Epithelial cell of esophagus (primary cell): Measurements from ENCODE around the gene TEX2.
"Not testable (repeated sequence)": the region's sequence is repeated elsewhere in the genome, so short reads cannot be mapped to it uniquely, and the experiment has no call there.

Experiments used
- DNase-seq: peaks from one replicate; pipeline ENCODE4 v3.0.0; 2010; ENCODE audit warnings: low read depth
- H3K4me3 ChIP-seq: 2 replicates; pipeline ENCODE4 v1.5.1; 2011; ENCODE audit warnings: mild to moderate bottlenecking, low read length, control low read depth
- CTCF ChIP-seq: IDR thresholded peaks from 2 replicates; pipeline ENCODE4 v1.5.1; 2011; ENCODE audit warnings: low read depth, mild to moderate bottlenecking, low read length, control low read depth, inconsistent platforms; ENCODE audit not compliant: insufficient read depth; ENCODE audit errors: missing control alignments

The TEX2 gene

GRCh38 chr17:64226132-64226531 lies 36.9 kb downstream of the TEX2 start:
- no peak for TF ChIP-seq CTCF
- DNase-seq: no peak
- H3K4me3 ChIP-seq: no peak overlapping the region

- H3K4me3 ChIP-seq: no peak overlapping the region
- TF ChIP-seq CTCF: no peak
- DNase-seq: no peak
Observed at GRCh38 chr17:64225410-64225809, 37.6 kb downstream of the TEX2 start.

- TF ChIP-seq CTCF: no peak
- H3K4me3 ChIP-seq: no peak overlapping the region
- no peak for DNase-seq
Observed at GRCh38 chr17:64223931-64224629, 39.0 kb downstream of the TEX2 start.

- TF ChIP-seq CTCF: no peak
- no peak overlapping the region for H3K4me3 ChIP-seq
- no peak for DNase-seq
Observed at GRCh38 chr17:64223283-64223682, 39.8 kb downstream of the TEX2 start.

- DNase-seq: no peak
- no peak for TF ChIP-seq CTCF
- H3K4me3 ChIP-seq: no peak overlapping the region
Observed at GRCh38 chr17:64221679-64222078, 41.4 kb downstream of the TEX2 start.

GRCh38 chr17:64220604-64221003 lies 42.5 kb downstream of the TEX2 start:
- not testable (repeated sequence) for H3K4me3 ChIP-seq, DNase-seq

- TF ChIP-seq CTCF: no peak
- H3K4me3 ChIP-seq: no peak overlapping the region
- no peak for DNase-seq
Observed at GRCh38 chr17:64219571-64219970, 43.5 kb downstream of the TEX2 start.
